Ishikawa (cell line): ENCODE results near the gene SPATA31A5.
"Not testable (repeated sequence)": the region's sequence is repeated elsewhere in the genome, so short reads cannot be mapped to it uniquely, and the experiment has no call there.

ENCODE experiments used
- NFIC ChIP-seq: IDR thresholded peaks from 2 replicates; pipeline ENCODE4 v1.6.1; 2012
- RAD21 ChIP-seq: IDR thresholded peaks from 2 replicates; pipeline ENCODE4 v1.6.1; 2012; ENCODE audit warnings: low read depth
- YY1 ChIP-seq: IDR thresholded peaks from 2 replicates; pipeline ENCODE4 v1.6.1; 2012; ENCODE audit warnings: low read depth

The SPATA31A5 gene

GRCh38 chr9:60914107-60914506 is at the start of gene SPATA31A5:
Gene SPATA31A5 (plus strand): TSS chr9:60914407. CDS start chr9:60914436, 29 bp downstream.
- not testable (repeated sequence) for TF ChIP-seq NFIC, RAD21, YY1
